ENCODE results near the gene NDUFA8. TPM values are rescaled to one million over a fixed set of nuclear protein-coding genes. Genes with fewer than 3 reads are reported as not detected.

Gene NDUFA8
- total and polyA plus RNA-seq, 2 experiments from 2014 or later = 36.6 to 144 TPM

DNA sequence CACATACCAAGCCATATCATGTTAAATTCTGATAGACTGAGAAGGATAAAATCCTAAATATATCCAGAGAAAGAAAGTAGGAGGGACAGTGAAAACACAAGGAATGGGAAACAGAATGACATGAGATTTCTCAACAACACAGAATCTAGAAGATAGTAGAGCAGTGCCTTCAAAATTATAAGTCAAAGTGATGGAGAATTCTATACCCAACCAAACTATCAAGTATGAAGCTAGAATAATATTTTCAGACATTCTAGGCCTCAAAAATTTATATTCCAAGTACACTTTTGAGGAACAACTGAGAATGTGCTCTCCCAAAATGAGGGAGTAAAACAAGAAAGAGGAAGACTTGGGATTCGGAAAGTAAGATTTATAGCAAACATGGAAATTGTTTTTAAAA lies 55.6 kb downstream of the NDUFA8 start:
- H3K27me3 ChIP-seq (ENCODE audit: insufficient read depth) = no peaks in the 10 kb centered on the region
- no peak overlapping the region for H3K27ac Mint-ChIP-seq
- no peaks in the 10 kb centered on the region for H3K79me2 ChIP-seq (replicated peaks; ENCODE audit: insufficient read depth)
- no peak overlapping the region for H2AFZ ChIP-seq
- no peaks in the 10 kb centered on the region for H3K4me1 ChIP-seq (ENCODE audit: insufficient read depth)
- ATAC-seq (no peak), DNase-seq (ENCODE audit: low spot score) (no peak)
- peaks cover 12% of the 10 kb centered on the region for H3K27me3 Mint-ChIP-seq (ENCODE audit: insufficient read depth, low read depth, poor library complexity)
- no peak overlapping the region for H3K4me2 ChIP-seq
- H3K27ac ChIP-seq (ENCODE audit: low read depth) = no peak overlapping the region
- H3K36me3 ChIP-seq (ENCODE audit: insufficient read depth) = no peaks in the 10 kb centered on the region
- peaks cover 13% of the 10 kb centered on the region for H3K4me1 Mint-ChIP-seq
- H3F3A ChIP-seq (replicated peaks; ENCODE audit: low read depth) = no peaks in the 10 kb centered on the region
- H3K9me2 ChIP-seq (ENCODE audit: insufficient read depth) = no peaks in the 10 kb centered on the region
- H3K9me3 Mint-ChIP-seq = 0 out of 3 replicates have a peak, but pooled peaks cover 5% of the 10 kb centered on the region
- H3K4me3 Mint-ChIP-seq = no peak overlapping the region
- no peaks in the 10 kb centered on the region for H3K36me3 Mint-ChIP-seq (ENCODE audit: low read depth)
- TF ChIP-seq POLR2AphosphoS5 (IDR thresholded peaks at IDR 0.05; ENCODE audit: low read depth) = no peak
- TF ChIP-seq ZNF331 (CRISPR knock-in tag; IDR thresholded peaks at IDR 0.05; ENCODE audit: low read depth) = no peak
- no peak for TF ChIP-seq NANOG (IDR thresholded peaks at IDR 0.05; ENCODE audit: borderline replicate concordance)
- TF ChIP-seq CTCF (conservative IDR thresholded peaks at IDR 0.05; ENCODE audit: low read depth in 2 of 2) = no peak
- TF ChIP-seq, protein P1, sequence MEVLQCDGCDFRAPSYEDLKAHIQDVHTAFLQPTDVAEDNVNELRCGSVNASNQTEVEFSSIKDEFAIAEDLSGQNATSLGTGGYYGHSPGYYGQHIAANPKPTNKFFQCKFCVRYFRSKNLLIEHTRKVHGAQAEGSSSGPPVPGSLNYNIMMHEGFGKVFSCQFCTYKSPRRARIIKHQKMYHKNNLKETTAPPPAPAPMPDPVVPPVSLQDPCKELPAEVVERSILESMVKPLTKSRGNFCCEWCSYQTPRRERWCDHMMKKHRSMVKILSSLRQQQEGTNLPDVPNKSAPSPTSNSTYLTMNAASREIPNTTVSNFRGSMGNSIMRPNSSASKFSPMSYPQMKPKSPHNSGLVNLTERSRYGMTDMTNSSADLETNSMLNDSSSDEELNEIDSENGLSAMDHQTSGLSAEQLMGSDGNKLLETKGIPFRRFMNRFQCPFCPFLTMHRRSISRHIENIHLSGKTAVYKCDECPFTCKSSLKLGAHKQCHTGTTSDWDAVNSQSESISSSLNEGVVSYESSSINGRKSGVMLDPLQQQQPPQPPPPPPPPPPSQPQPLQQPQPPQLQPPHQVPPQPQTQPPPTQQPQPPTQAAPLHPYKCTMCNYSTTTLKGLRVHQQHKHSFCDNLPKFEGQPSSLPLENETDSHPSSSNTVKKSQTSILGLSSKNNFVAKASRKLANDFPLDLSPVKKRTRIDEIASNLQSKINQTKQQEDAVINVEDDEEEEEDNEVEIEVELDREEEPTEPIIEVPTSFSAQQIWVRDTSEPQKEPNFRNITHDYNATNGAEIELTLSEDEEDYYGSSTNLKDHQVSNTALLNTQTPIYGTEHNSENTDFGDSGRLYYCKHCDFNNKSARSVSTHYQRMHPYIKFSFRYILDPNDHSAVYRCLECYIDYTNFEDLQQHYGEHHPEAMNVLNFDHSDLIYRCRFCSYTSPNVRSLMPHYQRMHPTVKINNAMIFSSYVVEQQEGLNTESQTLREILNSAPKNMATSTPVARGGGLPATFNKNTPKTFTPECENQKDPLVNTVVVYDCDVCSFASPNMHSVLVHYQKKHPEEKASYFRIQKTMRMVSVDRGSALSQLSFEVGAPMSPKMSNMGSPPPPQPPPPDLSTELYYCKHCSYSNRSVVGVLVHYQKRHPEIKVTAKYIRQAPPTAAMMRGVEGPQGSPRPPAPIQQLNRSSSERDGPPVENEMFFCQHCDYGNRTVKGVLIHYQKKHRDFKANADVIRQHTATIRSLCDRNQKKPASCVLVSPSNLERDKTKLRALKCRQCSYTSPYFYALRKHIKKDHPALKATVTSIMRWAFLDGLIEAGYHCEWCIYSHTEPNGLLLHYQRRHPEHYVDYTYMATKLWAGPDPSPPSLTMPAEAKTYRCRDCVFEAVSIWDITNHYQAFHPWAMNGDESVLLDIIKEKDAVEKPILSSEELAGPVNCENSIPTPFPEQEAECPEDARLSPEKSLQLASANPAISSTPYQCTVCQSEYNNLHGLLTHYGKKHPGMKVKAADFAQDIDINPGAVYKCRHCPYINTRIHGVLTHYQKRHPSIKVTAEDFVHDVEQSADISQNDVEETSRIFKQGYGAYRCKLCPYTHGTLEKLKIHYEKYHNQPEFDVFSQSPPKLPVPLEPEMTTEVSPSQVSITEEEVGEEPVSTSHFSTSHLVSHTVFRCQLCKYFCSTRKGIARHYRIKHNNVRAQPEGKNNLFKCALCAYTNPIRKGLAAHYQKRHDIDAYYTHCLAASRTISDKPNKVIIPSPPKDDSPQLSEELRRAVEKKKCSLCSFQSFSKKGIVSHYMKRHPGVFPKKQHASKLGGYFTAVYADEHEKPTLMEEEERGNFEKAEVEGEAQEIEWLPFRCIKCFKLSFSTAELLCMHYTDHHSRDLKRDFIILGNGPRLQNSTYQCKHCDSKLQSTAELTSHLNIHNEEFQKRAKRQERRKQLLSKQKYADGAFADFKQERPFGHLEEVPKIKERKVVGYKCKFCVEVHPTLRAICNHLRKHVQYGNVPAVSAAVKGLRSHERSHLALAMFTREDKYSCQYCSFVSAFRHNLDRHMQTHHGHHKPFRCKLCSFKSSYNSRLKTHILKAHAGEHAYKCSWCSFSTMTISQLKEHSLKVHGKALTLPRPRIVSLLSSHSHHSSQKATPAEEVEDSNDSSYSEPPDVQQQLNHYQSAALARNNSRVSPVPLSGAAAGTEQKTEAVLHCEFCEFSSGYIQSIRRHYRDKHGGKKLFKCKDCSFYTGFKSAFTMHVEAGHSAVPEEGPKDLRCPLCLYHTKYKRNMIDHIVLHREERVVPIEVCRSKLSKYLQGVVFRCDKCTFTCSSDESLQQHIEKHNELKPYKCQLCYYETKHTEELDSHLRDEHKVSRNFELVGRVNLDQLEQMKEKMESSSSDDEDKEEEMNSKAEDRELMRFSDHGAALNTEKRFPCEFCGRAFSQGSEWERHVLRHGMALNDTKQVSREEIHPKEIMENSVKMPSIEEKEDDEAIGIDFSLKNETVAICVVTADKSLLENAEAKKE (CRISPR knock-in tag; IDR thresholded peaks at IDR 0.05) = no peak
- no peak for TF ChIP-seq EZH2phosphoT487 (IDR thresholded peaks at IDR 0.05; ENCODE audit: unreplicated experiment)
- no peak for TF ChIP-seq CREB1 (CRISPR knock-in tag; IDR thresholded peaks at IDR 0.05; ENCODE audit: low read depth)
- no peak for TF ChIP-seq JUNB (IDR thresholded peaks at IDR 0.05; ENCODE audit: unreplicated experiment)
- TF ChIP-seq STAT1 (IDR thresholded peaks at IDR 0.05; ENCODE audit: unreplicated experiment) = no peak
- no peaks in the 10 kb centered on the region for H4K20me1 ChIP-seq (replicated peaks; ENCODE audit: insufficient read depth)
- no peak overlapping the region for H3K4me3 ChIP-seq

Measured in GM23338 (cell line).